ENCODE measurements around the gene WNK2. TPM values are rescaled to one million over a fixed set of nuclear protein-coding genes. Genes with fewer than 3 reads are reported as not detected.

The WNK2 gene
- polyA plus RNA-seq, 2 of the 4 experiments (the other 2 are of a cell fraction) = 2.1 to 6.7 TPM

GRCh38 chr9:93325307-93326035 is 141.5 kb downstream of the WNK2 start:
- ATAC-seq = no peak
- DNase-seq (ENCODE audit: low read depth in 1 of 2, low spot score in 1 of 2) = no peak
- CTCF ChIA-PET = interaction anchor here (0.9 to 2.4 kb wide), 4 partner anchors 13 to 217 kb away, joined by 3 to 7 read pairs (median 5); no protein-coding TSS in a partner anchor
- Histone ChIP-seq H3K9me3 (no peaks in the 10 kb centered on the region), H3K4me3 (no peak overlapping the region), H3K4me1 (peaks cover 34% of the 10 kb centered on the region; the same call in 2 of the 3 replicates), H3K4me2 (peak overlapping the region; percentile 25; the same call in 1 of the 3 replicates), H3K27ac (peak overlapping the region; percentile 12 to 43; a peak in 4 of 6 replicates)
- POLR2A ChIA-PET = no interaction called here
- FAIRE-seq = no peak
- 90% methylated on average over 17 of the region's 22 CpGs for WGBS (ENCODE audit: missing lambda C conversion rate)
- TF ChIP-seq REST (IDR thresholded peaks at IDR 0.05) (no peak), TP53 (CRISPR knock-in tag; IDR thresholded peaks at IDR 0.05) (no peak), SMC3 (IDR thresholded peaks at IDR 0.05) (no peak), CHD4 (IDR thresholded peaks at IDR 0.05; ENCODE audit: borderline replicate concordance) (no peak), RFX5 (IDR thresholded peaks at IDR 0.05) (no peak), RCOR1 (IDR thresholded peaks at IDR 0.05; ENCODE audit: low read depth, low read length) (no peak), HOXA7 (CRISPR knock-in tag; IDR thresholded peaks at IDR 0.05) (no peak), USF2 (IDR thresholded peaks at IDR 0.05) (no peak), EP300 (IDR thresholded peaks at IDR 0.05) (no peak), NPAS2 (CRISPR knock-in tag; IDR thresholded peaks at IDR 0.05; ENCODE audit: borderline replicate concordance) (no peak), POLR2A (IDR thresholded peaks at IDR 0.05; ENCODE audit: low read length) (no peak), CBX2 (IDR thresholded peaks at IDR 0.05; ENCODE audit: borderline replicate concordance, low read depth) (no peak), CHD2 (IDR thresholded peaks at IDR 0.05; ENCODE audit: low read length, partially characterized antibody) (no peak), SREBF2 (IDR thresholded peaks at IDR 0.05) (no peak), E2F6 (IDR thresholded peaks at IDR 0.05; ENCODE audit: borderline replicate concordance, low read depth) (no peak), JUNB (IDR thresholded peaks at IDR 0.05) (no peak)

GRCh38 chr9:93326056-93326455 is 142.1 kb downstream of the WNK2 start:
- CTCF ChIA-PET = interaction anchor here (0.6 to 2.4 kb wide), 5 partner anchors 14 to 217 kb away, joined by 3 to 7 read pairs (median 4); no protein-coding TSS in a partner anchor
- ATAC-seq (peak; percentile 26 to 53; a peak in 3 of 6 replicates), FAIRE-seq (no peak), DNase-seq (ENCODE audit: low read depth in 1 of 2, low spot score in 1 of 2) (peak in 1 of 2 experiments; percentile 23)
- POLR2A ChIA-PET = no interaction called here
- H3K9me3 ChIP-seq = no peaks in the 10 kb centered on the region
- 54% methylated on average over 8 of the region's 9 CpGs for WGBS (ENCODE audit: missing lambda C conversion rate)
- H3K4me2 ChIP-seq = peak overlapping the region; percentile 25; the same call in 1 of the 3 replicates
- TF ChIP-seq MAX (IDR thresholded peaks at IDR 0.05) (no peak), USF2 (IDR thresholded peaks at IDR 0.05) (no peak), HOXA7 (CRISPR knock-in tag; IDR thresholded peaks at IDR 0.05) (no peak), ATOH8 (CRISPR knock-in tag; IDR thresholded peaks at IDR 0.05; ENCODE audit: low read depth) (no peak), CTCF (IDR thresholded peaks at IDR 0.05) (no peak), POLR2A (IDR thresholded peaks at IDR 0.05; ENCODE audit: low read length) (no peak), E2F6 (IDR thresholded peaks at IDR 0.05; ENCODE audit: borderline replicate concordance, low read depth) (no peak), NR3C1 (IDR thresholded peaks at IDR 0.05) (no peak), HOXB5 (CRISPR knock-in tag; IDR thresholded peaks at IDR 0.05) (no peak), RNF2 (IDR thresholded peaks at IDR 0.05; ENCODE audit: borderline replicate concordance, low read depth) (no peak), ZC3H11A (IDR thresholded peaks at IDR 0.05) (no peak), ZSCAN20 (CRISPR knock-in tag; IDR thresholded peaks at IDR 0.05) (no peak)
- peaks cover 34% of the 10 kb centered on the region; the same call in 2 of the 3 replicates for H3K4me1 ChIP-seq
- no peak overlapping the region for H3K4me3 ChIP-seq
- peak overlapping the region in 1 of 2 experiments; percentile 43; a peak in 3 of 6 replicates for H3K27ac ChIP-seq
